NCI-H1930 (cell line): ENCODE measurements around the gene THSD8.
"Not testable (repeated sequence)": the region's sequence is repeated elsewhere in the genome, so short reads cannot be mapped to it uniquely, and the experiment has no call there.

Source experiments
- DNase-seq, 2 experiments: peaks; one replicate each; lab custom pipeline; 2025; lab: John Stamatoyannopoulos, UW

Gene THSD8

DNA sequence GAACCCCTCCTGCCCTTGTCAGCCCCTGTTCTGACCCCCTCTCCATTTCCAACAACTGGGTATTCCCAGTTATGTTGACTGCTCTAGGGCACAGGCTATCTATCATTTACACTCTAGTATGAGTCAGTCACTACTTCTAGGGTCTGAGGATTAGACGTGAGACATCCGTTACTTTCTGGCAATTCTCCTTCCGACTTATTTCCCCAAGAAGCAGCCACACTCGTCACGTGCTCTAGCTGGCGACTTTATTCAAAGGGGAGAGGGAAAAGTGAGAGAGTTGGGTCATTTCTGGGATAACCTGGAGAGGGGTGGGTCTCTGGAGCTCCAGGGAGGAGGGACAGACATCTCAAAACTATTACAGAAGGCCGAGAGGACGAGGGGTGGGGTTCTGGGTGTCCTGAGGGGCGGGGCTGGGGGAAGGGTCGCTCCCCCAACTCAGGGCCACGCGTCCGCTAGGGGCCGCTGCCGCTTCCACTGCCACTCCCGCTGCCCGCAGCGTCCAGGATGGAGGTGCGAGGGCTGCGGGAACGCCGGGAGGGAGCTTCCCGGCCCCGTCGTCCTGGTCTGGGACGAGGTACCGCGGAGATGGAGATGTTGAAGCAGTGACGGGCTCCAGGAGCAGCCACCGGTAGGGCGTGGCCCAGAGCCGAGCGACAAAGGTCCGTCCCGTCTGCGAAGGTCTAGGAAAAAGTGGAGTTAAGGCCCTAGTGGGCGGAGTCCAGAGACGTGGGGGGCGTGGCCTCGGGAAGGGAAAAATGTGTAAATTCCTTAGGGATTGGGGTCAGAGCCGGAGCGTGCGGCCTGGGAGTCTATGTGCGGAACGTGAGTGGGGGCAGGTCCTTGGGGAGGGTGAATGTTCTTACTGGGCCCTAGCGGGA, 23.6 kb downstream of the THSD8 start:
- peak; percentile 52 to 62 for DNase-seq

GRCh38 chr19:12828494-12828893, 26.6 kb downstream of the THSD8 start:
- no peak for DNase-seq

DNA sequence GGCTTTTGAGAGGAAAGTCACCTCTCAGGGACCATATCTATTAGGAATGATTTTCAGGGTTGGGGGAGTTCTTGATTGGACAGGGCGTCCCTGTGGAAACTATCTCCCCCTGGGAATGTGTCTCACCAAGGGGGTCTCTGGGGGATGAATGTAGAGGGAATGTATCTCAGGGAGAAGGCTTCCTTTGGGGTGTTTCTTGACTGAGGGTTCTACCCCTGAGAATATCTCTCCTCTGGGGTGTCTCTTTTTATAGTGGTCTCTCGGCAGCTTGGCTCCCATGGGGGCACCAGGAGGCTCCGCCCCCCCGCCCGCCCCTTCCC, 31.5 kb downstream of the THSD8 start:
- DNase-seq = no peak

GRCh38 chr19:12833738-12834565, 32.1 kb downstream of the THSD8 start:
- peak; percentile 32 to 49 for DNase-seq

DNA sequence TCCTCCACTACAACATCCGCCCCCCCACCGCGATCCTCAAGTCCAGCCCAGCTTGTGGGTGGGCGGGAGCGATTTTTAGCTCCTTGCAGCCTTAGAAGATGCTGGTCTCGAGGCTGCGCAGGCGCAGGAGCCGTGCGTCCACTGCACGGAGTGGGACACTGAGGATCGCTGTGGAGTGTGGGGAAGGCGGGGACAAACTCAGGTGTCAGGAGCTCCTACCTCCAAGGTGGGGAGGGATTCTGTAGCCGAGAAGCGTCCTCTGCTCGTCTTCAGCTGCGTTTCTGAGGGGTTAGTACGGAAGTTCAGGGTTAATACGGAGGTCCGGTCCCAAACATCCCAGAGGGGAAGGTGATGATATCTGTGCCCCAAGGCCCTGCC, 32.7 kb downstream of the THSD8 start, which contains the start of gene RTBDN:
TSS of gene RTBDN (minus strand) at position 14 of the 378 bp plus-strand sequence. CDS start 4,600 bp downstream, outside the sequence.
- no peak for DNase-seq

- DNase-seq = no peak
Observed at GRCh38 chr19:12834976-12835757, 33.3 kb downstream of the THSD8 start.

GRCh38 chr19:12836529-12836863, 34.6 kb downstream of the THSD8 start:
- no peak for DNase-seq

- DNase-seq = no peak
Observed at GRCh38 chr19:12837225-12837624, 35.4 kb downstream of the THSD8 start.

DNA sequence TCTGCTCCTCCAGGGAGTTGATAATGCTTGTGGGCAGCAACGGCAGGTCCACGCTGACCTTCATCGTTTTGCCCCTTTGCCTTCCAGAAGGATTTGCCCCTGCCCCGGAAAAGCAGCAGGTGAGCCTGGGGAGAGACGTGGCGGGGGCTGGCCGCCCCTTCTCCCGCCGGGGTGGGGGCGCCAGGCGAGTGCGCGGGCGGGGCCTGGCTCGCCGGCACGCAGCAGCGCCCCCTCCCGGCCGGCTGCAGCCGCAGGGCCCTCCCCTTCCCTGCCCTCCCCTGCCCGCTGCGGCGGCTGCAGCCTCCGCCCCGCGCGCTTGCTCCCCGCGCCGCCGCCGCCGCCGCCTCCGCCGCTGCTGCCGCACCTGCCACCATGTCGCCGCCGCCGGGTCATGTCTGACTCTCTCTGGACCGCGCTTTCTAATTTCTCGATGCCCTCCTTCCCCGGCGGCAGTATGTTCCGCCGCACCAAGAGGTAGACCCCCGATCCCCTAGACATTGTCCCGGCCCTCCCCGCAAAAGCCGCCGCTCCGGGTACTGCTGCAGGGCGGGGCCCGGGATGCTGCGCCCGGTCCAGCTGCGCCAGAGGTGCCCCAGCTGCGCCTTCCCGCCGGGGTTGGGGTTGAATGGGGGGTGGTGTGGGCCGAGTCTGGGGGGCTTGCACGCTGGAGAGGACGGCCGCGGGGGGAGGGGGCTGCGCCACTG, 36.5 kb downstream of the THSD8 start, which contains the start of gene MAST1:
TSS of gene MAST1 (plus strand) at position 334 of the 704 bp plus-strand sequence. CDS start at position 392, 58 bp downstream.
- DNase-seq = peak in 1 of 2 experiments; percentile 61

- DNase-seq = no peak
Observed at GRCh38 chr19:12838886-12839756, 37.3 kb downstream of the THSD8 start.

GRCh38 chr19:12840091-12841079, 38.5 kb downstream of the THSD8 start:
- DNase-seq = no peak

- DNase-seq = no peak
Observed at GRCh38 chr19:12841094-12841493, 39.2 kb downstream of the THSD8 start.

DNA sequence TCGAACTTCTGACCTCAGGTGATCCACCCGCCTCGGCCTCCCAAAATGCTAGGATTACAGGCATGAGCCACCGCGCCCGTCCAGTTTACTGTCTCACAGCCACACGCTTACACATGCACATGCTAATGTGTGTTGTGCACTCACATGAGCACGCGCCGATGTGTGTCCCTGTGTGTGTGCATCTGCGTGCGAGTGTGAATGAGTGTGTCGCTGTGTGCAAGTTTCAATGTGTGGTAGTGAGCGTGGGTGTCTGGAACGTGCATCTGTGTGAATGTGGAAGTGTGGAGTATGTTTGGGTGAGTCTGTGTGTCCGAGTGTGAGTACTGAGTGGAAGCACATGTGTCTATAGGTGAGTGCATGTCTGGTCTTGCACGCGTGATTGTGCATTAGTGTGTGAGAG, 40.6 kb downstream of the THSD8 start:
- DNase-seq = no peak

DNA sequence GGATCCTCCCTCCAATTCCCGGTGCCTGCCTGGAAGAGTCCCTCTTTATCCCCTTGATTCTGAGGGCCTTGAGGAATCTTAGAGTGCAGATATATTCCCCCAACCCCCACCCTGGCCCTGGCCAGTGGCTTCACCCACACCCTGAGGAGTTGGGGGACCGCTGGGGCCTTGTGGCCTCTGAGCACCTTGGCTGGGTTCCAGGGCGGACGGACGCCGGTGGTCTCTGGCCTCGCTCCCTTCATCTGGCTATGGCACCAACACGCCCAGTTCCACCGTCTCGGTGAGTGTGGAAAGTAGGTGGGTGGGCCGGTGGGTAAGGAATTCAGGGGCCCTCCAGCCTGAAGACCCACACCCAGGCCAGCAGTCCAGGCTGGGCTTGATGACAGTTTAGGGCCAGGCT, 41.5 kb downstream of the THSD8 start:
- no peak for DNase-seq

DNA sequence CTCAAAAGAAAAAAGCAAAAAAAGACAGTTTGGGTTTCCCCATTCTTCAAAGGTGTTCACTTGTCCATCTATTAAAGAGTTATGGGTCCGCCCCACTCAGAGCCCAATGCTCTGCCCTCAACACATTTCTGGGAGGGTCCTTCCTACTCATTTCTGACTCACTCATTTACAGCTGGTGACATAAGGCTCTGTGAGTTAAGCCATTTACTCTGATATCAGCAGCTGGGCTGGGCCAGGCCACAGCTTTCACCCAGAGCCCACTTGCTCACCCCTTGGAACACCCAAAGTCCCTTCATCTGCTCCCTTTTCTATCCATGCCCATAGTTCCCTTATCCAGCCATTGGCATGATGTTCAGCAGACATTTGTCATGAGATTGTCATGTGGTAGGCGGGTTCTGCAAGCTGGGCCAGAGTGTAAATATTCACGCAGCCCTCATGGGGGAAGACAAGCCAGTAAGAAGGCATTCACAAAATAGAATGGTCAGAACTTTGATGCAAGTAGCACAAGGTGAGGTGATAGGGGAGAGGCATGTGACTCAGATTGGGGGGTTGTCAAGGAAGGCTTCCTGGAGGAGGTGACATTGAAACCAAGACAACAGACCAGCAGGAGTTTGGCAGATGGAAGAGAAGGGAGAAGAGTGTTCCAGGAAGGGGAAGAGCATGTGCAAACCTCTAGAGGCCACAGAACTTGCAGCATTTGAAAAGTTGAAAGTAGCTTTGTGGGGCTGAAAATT, 42.3 kb downstream of the THSD8 start:
- no peak for DNase-seq

DNA sequence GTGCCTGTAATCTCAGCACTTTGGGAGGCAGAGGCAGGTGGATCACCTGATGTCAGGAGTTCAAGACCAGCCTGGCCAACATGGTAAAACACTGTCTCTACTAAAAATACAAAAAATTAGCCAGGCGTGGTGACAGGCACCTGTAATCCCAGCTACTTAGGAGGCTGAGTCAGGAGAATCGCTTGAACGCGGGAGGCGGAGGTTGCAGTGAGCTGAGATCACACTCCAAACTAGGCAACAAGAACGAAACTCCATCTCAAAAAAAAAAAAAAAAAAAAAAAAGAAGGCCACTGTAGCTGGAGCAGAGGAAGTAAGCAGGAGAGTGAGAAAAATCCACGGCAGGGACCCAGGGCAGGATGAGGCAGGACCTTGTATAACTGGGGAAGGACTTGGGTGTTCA, 44.7 kb downstream of the THSD8 start:
- DNase-seq = not testable (repeated sequence)

DNA sequence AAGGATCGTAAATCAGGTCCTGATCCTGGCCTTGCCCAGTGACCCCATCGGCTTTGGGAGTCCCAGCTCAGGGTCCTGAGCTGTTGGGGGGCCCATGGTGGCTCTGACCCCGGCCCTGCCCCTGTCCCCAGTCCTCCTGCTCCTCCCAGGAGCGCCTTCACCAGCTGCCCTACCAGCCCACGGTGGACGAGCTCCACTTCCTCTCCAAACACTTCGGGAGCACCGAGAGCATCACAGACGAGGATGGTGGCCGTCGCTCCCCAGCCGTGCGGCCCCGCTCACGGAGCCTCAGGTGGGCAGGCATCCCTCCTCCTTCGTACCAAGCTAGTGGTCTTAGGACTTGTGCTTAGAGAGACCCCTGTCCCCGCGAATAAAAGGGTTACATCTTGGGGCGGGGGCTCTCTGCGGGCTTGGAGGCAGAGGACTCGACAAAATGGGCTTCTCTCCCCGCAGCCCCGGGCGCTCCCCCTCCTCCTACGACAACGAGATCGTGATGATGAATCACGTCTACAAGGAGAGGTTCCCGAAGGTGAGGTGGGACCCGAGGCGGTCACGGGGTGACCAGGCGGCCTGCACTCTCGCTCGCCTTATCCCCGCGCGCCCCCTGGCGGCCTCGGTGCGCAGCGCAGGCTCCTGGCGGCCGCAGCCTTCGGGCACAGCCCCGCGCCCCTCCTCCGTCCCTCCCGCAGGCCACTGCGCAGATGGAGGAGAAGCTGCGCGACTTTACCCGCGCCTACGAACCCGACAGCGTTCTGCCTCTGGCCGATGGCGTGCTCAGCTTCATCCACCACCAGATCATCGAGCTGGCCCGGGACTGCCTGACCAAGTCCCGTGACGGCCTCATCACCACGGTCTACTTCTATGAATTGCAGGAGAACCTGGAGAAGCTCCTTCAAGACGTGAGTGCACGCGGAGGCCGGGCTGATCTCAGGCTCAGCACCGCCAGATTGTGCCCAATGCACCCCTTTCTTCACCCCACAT, 45.6 kb downstream of the THSD8 start:
- peak in 1 of 2 experiments; percentile 31 for DNase-seq
